GM23338 (cell line): Measurements from ENCODE around the gene PAQR9. TPM values are rescaled to one million over a fixed set of nuclear protein-coding genes. Genes with fewer than 3 reads are reported as not detected.

ENCODE experiments used
- ATAC-seq: fragments of 200-7000 bp; cut with Tn5 transposase; 3 replicates; pipeline ENCODE4 v1.9.1; 2020
- DNase-seq: peaks from one replicate; pipeline ENCODE4 v3.0.0-alpha.2; 2015; ENCODE audit warnings: low spot score
- H2AFZ ChIP-seq: fragments of 200-600 bp; sonication (generic); 2 replicates; pipeline ENCODE4 v1.8.0; 2016; ENCODE audit warnings: antibody characterized with exemption, mild to moderate bottlenecking, moderate library complexity
- H3F3A ChIP-seq: fragments of 200-600 bp; sonication (generic); replicated peaks from 2 replicates; pipeline ENCODE4 v1.8.0; 2017; ENCODE audit warnings: antibody characterized with exemption, mixed run types, low read depth
- H3K27ac ChIP-seq: fragments of 200-600 bp; sonication (generic); 2 replicates; pipeline ENCODE4 v1.6.1; 2016; ENCODE audit warnings: low read depth
- H3K27me3 ChIP-seq: fragments of 200-600 bp; sonication (generic); 2 replicates; pipeline ENCODE4 v1.8.0; 2016; ENCODE audit warnings: mild to moderate bottlenecking, mixed run types, moderate library complexity; ENCODE audit not compliant: insufficient read depth
- H3K36me3 ChIP-seq: fragments of 200-600 bp; sonication (generic); 2 replicates; pipeline ENCODE4 v1.8.0; 2016; ENCODE audit warnings: mild to moderate bottlenecking; ENCODE audit not compliant: insufficient read depth
- H3K4me1 ChIP-seq: fragments of 200-600 bp; sonication (generic); 2 replicates; pipeline ENCODE4 v1.8.0; 2016; ENCODE audit warnings: mild to moderate bottlenecking, moderate library complexity; ENCODE audit not compliant: insufficient read depth
- H3K4me2 ChIP-seq: fragments of 200-600 bp; sonication (generic); 2 replicates; pipeline ENCODE4 v1.7.1; 2017; ENCODE audit warnings: mixed run types
- H3K4me3 ChIP-seq: fragments of 200-600 bp; sonication (generic); 2 replicates; pipeline ENCODE4 v1.6.1; 2016; ENCODE audit warnings: mixed run types
- H3K79me2 ChIP-seq: fragments of 200-600 bp; sonication (generic); replicated peaks from 2 replicates; pipeline ENCODE4 v1.8.0; 2017; ENCODE audit warnings: mild to moderate bottlenecking; ENCODE audit not compliant: insufficient read depth
- H3K9me2 ChIP-seq: fragments of 200-600 bp; sonication (generic); 2 replicates; pipeline ENCODE4 v1.8.0; 2017; ENCODE audit not compliant: insufficient read depth
- H4K20me1 ChIP-seq: fragments of 200-600 bp; sonication (generic); replicated peaks from 2 replicates; pipeline ENCODE4 v1.8.0; 2017; ENCODE audit warnings: mild to moderate bottlenecking; ENCODE audit not compliant: insufficient read depth
- H3K27ac Mint-ChIP-seq: 2 replicates; pipeline ENCODE4 v1.8.0; 2020; ENCODE audit warnings: inconsistent platforms, mild to moderate bottlenecking, moderate library complexity, mixed read lengths
- H3K27me3 Mint-ChIP-seq: 3 replicates; pipeline ENCODE4 v1.8.0; 2022; ENCODE audit warnings: low read depth, mild to moderate bottlenecking, moderate library complexity, mixed read lengths, inconsistent platforms; ENCODE audit not compliant: insufficient read depth, poor library complexity
- H3K36me3 Mint-ChIP-seq: 3 replicates; pipeline ENCODE4 v1.8.0; 2021; ENCODE audit warnings: low read depth, mild to moderate bottlenecking, inconsistent platforms, moderate library complexity, mixed read lengths
- H3K4me1 Mint-ChIP-seq: 3 replicates; pipeline ENCODE4 v1.8.0; 2020; ENCODE audit warnings: mild to moderate bottlenecking, inconsistent platforms, mixed read lengths
- H3K4me3 Mint-ChIP-seq: 3 replicates; pipeline ENCODE4 v1.8.0; 2021; ENCODE audit warnings: moderate library complexity, mild to moderate bottlenecking, inconsistent platforms, mixed read lengths
- H3K9me3 Mint-ChIP-seq: 3 replicates; pipeline ENCODE4 v1.8.0; 2020; ENCODE audit warnings: moderate library complexity, mild to moderate bottlenecking, inconsistent platforms, mixed read lengths
- CREB1 ChIP-seq: fragments of 250-450 bp; sonication (Bioruptor Pico); IDR thresholded peaks from 2 replicates; pipeline ENCODE4 v1.5.0; 2020; ENCODE audit warnings: low read depth, mild to moderate bottlenecking, moderate library complexity
- CTCF ChIP-seq, 2 experiments: fragments of 200-600 bp in 1 of 2; sonication (generic) in 1 of 2; conservative IDR thresholded peaks; 2 replicates each; pipeline versions ENCODE4 v1.5.1 to v1.6.1; 2016 to 2017; ENCODE audit warnings: antibody characterized with exemption in 2 of 2, low read depth in 2 of 2, mild to moderate bottlenecking in 2 of 2, moderate library complexity in 1 of 2
- ETS1 ChIP-seq: IDR thresholded peaks from 2 replicates; pipeline ENCODE4 v1.6.1; 2016; ENCODE audit warnings: antibody characterized with exemption
- EZH2 ChIP-seq: fragments of 200-600 bp; sonication (generic); IDR thresholded peaks from one replicate; pipeline ENCODE4 v1.8.0; 2017; ENCODE audit warnings: antibody characterized with exemption, mild to moderate bottlenecking, low read depth; ENCODE audit not compliant: unreplicated experiment
- EZH2phosphoT487 ChIP-seq: fragments of 200-600 bp; sonication (generic); IDR thresholded peaks from one replicate; pipeline ENCODE4 v1.8.1; 2018; ENCODE audit warnings: antibody characterized with exemption; ENCODE audit not compliant: unreplicated experiment
- JUNB ChIP-seq: IDR thresholded peaks from one replicate; pipeline ENCODE4 v1.6.1; 2016; ENCODE audit warnings: antibody characterized with exemption; ENCODE audit not compliant: unreplicated experiment
- NANOG ChIP-seq: IDR thresholded peaks from 2 replicates; pipeline ENCODE4 v1.6.1; 2016; ENCODE audit warnings: antibody characterized with exemption, borderline replicate concordance
- POLR2AphosphoS5 ChIP-seq: IDR thresholded peaks from 2 replicates; pipeline ENCODE4 v1.6.1; 2016; ENCODE audit warnings: antibody characterized with exemption, low read depth
- STAT1 ChIP-seq: IDR thresholded peaks from one replicate; pipeline ENCODE4 v1.6.1; 2016; ENCODE audit warnings: antibody characterized with exemption; ENCODE audit not compliant: unreplicated experiment
- ZNF114 ChIP-seq: fragments of 250-450 bp; sonication (Bioruptor Pico); IDR thresholded peaks from 2 replicates; pipeline ENCODE4 v1.5.0; 2020; ENCODE audit warnings: mild to moderate bottlenecking, moderate library complexity
- ZNF331 ChIP-seq: fragments of 250-450 bp; sonication (Bioruptor Pico); IDR thresholded peaks from 2 replicates; pipeline ENCODE4 v1.5.0; 2020; ENCODE audit warnings: low read depth, mild to moderate bottlenecking, moderate library complexity
- ZNF462 ChIP-seq: fragments of 250-450 bp; sonication (Bioruptor Pico); IDR thresholded peaks from 2 replicates; pipeline ENCODE4 v1.5.0; 2020; ENCODE audit warnings: mild to moderate bottlenecking, moderate library complexity
- polyA plus RNA-seq: library from polyadenylated mRNA; unstranded; fragments of >200 nt; fragmentation: Nextera tagmentation; extraction: Ambion mirVana; gene quantifications from 2 replicates; pipeline ENCODE4 v1.2.1, GENCODE V29; 2016
- total RNA-seq: library from RNA; depleted of rRNA; stranded (reverse); fragments of >200 nt; shearing (Covaris generic); gene quantifications from 2 replicates; pipeline ENCODE4 v1.2.3, GENCODE V29; 2014
- TF ChIP-seq, protein P1 (sequence below): IDR thresholded peaks from one replicate; pipeline ENCODE4 v1.6.1; 2018; ENCODE audit warnings: antibody characterized with exemption; ENCODE audit not compliant: unreplicated experiment

The PAQR9 gene
- total and polyA plus RNA-seq, 2 experiments from 2014 or later: 2.0 to 2.3 TPM

- Histone ChIP-seq H4K20me1 (no peaks in the 10 kb centered on the region), H3K36me3 (no peaks in the 10 kb centered on the region), H3K79me2 (no peaks in the 10 kb centered on the region), H3K4me3 (no peak overlapping the region), H3F3A (no peaks in the 10 kb centered on the region), H2AFZ (peak overlapping the region; percentile 34; the same call in 1 of the 2 replicates), H3K27me3 (no peaks in the 10 kb centered on the region), H3K27ac (no peak overlapping the region), H3K9me2 (no peaks in the 10 kb centered on the region), H3K4me1 (no peaks in the 10 kb centered on the region), H3K4me2 (no peak overlapping the region)
- no peak overlapping the region for H3K4me3 Mint-ChIP-seq
- H3K4me1 Mint-ChIP-seq: 0 out of 3 replicates have a peak, but pooled peaks cover 2% of the 10 kb centered on the region
- no peak overlapping the region for H3K27ac Mint-ChIP-seq
- no peaks in the 10 kb centered on the region for H3K9me3 Mint-ChIP-seq
- DNase-seq (no peak), ATAC-seq (no peak)
- H3K27me3 Mint-ChIP-seq: peaks cover 2% of the 10 kb centered on the region
- no peaks in the 10 kb centered on the region for H3K36me3 Mint-ChIP-seq
- TF ChIP-seq ZNF114 (CRISPR knock-in tag) (no peak), ZNF331 (CRISPR knock-in tag) (no peak), ZNF462 (no peak), CREB1 (CRISPR knock-in tag) (no peak), CTCF (conservative IDR thresholded peaks at IDR 0.05; ENCODE audit: low read depth in 2 of 2) (no peak), JUNB (no peak), POLR2AphosphoS5 (no peak), NANOG (no peak), EZH2phosphoT487 (no peak), STAT1 (no peak), ETS1 (no peak), EZH2 (no peak)
- TF ChIP-seq, protein P1, sequence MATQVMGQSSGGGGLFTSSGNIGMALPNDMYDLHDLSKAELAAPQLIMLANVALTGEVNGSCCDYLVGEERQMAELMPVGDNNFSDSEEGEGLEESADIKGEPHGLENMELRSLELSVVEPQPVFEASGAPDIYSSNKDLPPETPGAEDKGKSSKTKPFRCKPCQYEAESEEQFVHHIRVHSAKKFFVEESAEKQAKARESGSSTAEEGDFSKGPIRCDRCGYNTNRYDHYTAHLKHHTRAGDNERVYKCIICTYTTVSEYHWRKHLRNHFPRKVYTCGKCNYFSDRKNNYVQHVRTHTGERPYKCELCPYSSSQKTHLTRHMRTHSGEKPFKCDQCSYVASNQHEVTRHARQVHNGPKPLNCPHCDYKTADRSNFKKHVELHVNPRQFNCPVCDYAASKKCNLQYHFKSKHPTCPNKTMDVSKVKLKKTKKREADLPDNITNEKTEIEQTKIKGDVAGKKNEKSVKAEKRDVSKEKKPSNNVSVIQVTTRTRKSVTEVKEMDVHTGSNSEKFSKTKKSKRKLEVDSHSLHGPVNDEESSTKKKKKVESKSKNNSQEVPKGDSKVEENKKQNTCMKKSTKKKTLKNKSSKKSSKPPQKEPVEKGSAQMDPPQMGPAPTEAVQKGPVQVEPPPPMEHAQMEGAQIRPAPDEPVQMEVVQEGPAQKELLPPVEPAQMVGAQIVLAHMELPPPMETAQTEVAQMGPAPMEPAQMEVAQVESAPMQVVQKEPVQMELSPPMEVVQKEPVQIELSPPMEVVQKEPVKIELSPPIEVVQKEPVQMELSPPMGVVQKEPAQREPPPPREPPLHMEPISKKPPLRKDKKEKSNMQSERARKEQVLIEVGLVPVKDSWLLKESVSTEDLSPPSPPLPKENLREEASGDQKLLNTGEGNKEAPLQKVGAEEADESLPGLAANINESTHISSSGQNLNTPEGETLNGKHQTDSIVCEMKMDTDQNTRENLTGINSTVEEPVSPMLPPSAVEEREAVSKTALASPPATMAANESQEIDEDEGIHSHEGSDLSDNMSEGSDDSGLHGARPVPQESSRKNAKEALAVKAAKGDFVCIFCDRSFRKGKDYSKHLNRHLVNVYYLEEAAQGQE: no peak
These were observed 23.5 kb downstream of the PAQR9 start for GRCh38 chr3:142940000-142940399.
